Gastrocnemius medialis (tissue), 4 donors: ENCODE data around the gene ODC1.

Source experiments
- CTCF ChIP-seq, 5 experiments: fragments of 450-650 bp in 3 of 5; fragments of 200-600 bp in 2 of 5; sonication (generic) in 2 of 5; IDR thresholded peaks in 4 of 5; conservative IDR thresholded peaks in 1 of 5; 1 replicate in 4 of 5; 2 replicates in 1 of 5; pipeline ENCODE4 v1.5.1; 2016 to 2019; ENCODE audit warnings: antibody characterized with exemption in 5 of 5, mild to moderate bottlenecking in 3 of 5, moderate library complexity in 3 of 5
- POLR2A ChIP-seq, 2 donors: fragments of 450-650 bp; IDR thresholded peaks; one replicate each; pipeline ENCODE4 v1.6.1; 2017; ENCODE audit warnings: antibody characterized with exemption in 2 of 2, mild to moderate bottlenecking in 2 of 2, moderate library complexity in 2 of 2

DNA sequence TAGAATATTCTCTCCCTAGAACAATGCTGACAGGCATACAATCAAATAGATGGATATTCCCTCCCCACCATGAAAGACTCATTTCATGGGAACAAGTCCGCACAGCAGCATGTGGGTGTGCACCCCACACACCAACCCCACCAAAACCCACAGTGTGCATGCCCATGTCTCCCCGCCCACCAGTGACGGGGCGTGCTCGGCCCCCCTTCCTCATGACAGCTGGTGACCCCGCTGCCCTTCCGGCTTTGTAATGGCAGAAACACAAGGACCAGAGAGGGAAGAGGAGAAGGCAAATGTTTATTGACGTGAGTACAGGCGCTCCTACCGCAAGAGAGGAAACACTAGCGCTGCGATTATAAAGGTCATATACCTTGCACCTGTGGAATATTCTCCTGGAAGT lies 30.8 kb upstream of the ODC1 start:
- TF ChIP-seq CTCF (IDR thresholded peaks at IDR 0.05 in 4 of 5, conservative IDR thresholded peaks at IDR 0.05 in 1 of 5): no peak
- TF ChIP-seq POLR2A (IDR thresholded peaks at IDR 0.05): no peak
